HG02852 (cell line): ENCODE results near the gene KRTAP1-1.
"Not testable (repeated sequence)": the region's sequence is repeated elsewhere in the genome, so short reads cannot be mapped to it uniquely, and the experiment has no call there.

ENCODE experiments used
- ATAC-seq: cut with Tn5 transposase; IDR thresholded peaks from one replicate; pipeline ENCODE4 v1.9.1; 2021; ENCODE audit warnings: mild to moderate bottlenecking, moderate library complexity; ENCODE audit not compliant: unreplicated experiment

KRTAP1-1 gene

DNA sequence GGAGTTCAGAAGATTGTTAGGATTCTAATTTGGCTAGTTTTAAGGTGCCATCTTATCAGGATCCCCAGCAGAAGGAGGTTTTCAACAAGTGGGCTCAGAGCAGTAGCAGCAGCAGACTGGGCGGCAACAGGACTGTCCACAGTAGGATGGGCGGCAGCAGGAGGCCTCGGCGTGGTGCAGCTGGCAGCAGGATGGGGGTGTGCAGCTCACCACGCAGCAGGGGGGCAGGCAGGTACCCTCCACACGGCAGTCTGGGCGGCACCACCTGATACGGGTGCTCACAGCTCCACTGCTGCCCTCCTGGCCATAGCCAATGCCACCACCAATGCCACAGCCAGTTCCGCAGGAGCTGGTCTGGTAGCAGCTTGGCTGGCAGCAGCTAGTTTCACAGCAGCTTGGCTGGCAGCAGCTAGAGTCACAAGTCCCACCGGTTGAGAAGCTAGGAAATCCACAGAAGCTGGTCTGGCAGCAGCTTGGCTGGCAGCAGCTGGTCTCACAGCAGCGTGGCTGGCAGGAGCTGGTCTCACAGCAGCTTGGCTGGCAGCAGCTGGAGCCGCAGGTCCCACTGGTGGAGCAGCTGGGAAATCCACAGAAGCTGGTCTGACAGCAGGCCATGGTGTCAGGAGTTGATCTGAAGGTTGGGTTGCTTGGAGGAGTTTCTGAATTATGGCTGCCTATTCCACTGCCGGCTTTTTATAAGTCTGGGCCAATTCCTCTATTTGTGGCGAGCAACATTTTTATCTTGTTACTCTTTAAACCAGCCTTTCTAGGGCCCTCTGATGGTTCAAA, at the start of gene KRTAP1-1:
Gene KRTAP1-1 (minus strand): TSS at position 668 of the 789 bp plus-strand sequence. CDS start 53 bp downstream, at position 615.
- not testable (repeated sequence) for ATAC-seq

GRCh38 chr17:41088760-41089352, 47.6 kb upstream of the KRTAP1-1 start:
- ATAC-seq: not testable (repeated sequence)

GRCh38 chr17:41084100-41084856, 43.0 kb upstream of the KRTAP1-1 start, which contains the start of gene KRTAP4-7:
Gene KRTAP4-7, plus strand, starts transcription at chr17:41084150. Its CDS starts 57 bp downstream, at chr17:41084207.
- ATAC-seq: not testable (repeated sequence)

- ATAC-seq: not testable (repeated sequence)
Observed at GRCh38 chr17:41083427-41083826, 42.2 kb upstream of the KRTAP1-1 start.

DNA sequence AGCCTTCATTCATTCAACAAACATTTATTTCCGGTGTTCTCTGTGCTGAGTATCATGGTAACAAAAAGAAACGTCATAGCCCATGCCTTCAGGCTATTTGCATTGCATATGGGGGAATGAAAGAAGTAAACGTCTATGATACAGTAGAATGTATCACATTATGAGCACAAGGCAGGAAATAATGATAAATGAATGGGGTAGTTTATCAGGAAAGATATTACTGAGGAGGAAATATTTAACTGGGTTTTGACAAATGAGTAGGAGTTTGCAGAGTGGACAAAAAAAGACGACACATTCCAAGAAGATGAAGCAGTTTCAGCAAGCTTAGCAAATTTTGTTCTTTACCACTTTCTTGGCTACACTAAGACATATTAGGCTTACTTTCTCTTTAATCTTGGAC, 41.4 kb upstream of the KRTAP1-1 start:
- no peak for ATAC-seq

GRCh38 chr17:41076788-41077187, 35.5 kb upstream of the KRTAP1-1 start:
- no peak for ATAC-seq

- ATAC-seq: no peak
Observed at GRCh38 chr17:41073676-41074075, 32.4 kb upstream of the KRTAP1-1 start.

- ATAC-seq: no peak
Observed at GRCh38 chr17:41071606-41072360, 30.5 kb upstream of the KRTAP1-1 start.

DNA sequence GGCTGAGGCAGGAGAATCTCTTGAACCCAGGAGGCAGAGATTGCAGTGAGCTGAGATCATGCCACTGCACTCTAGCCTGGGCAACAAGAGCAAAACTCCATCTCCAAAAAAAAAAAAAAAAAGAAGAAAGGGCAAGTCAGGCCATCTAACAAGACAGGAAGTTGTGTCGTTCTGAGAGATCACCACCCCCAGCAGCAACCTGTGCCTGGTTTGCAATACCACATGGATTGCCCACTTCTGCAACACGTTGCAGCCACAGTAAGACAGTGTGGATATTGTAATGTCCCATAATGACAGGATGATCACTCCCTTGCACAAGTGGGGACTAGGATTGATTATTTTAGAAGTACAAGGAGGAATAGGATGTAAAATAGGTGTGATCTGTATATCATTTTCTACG, 27.8 kb upstream of the KRTAP1-1 start:
- no peak for ATAC-seq

DNA sequence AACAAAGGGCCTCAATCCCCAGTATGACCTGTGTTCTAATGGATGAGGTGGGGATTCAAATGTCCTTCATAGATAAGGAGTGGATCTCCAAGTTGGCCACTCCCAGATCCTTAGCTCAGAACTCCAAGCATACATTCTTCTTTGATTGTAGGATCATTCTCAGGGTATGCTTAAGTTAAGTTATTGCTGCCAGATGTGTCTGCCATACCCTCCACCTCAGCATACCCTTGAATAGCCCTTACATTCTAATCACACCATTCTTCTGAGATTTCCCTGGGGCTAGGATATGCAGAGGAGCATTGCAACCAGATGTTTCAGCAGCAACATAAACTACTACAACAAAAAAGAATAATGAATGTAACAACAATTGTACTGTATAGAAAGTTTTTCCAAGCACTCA, 26.0 kb upstream of the KRTAP1-1 start:
- no peak for ATAC-seq

- ATAC-seq: no peak
Observed at GRCh38 chr17:41065829-41066624, 24.8 kb upstream of the KRTAP1-1 start, which contains the start of gene KRTAP2-4. Gene KRTAP2-4, minus strand, starts transcription at chr17:41065879. Its CDS starts 34 bp downstream, at chr17:41065845.

DNA sequence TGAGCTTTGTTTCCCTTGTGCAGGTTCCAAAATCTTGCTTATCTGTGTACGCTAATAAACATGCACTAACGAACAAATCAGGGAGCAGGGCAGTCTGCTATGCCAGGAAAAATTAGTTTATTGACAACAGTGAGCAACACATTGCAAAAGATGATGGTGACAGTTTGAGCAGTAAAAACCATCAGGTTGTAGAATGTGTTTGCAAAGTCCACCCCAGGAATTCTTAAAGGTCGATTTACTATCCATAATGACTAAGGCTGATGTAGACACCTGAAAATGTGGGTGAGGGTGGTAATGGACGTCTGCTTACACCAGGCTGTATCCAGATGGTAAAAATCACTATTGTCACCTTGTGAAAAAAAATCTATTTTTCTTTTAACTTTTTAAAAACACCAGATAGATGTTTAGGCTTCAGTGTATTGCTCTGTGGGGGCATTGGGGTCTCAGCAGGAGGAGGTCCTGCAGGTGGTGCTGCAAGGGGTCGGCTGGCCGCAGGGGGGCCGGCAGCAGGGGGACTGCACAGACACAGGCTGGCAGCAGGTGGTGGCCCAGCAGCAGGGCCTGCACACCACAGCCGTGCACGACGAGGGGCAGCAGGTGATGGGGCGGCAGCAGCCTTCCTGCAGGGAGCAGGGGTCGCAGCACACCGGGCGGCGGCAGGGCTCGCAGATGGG, 23.9 kb upstream of the KRTAP1-1 start:
- ATAC-seq: not testable (repeated sequence)

DNA sequence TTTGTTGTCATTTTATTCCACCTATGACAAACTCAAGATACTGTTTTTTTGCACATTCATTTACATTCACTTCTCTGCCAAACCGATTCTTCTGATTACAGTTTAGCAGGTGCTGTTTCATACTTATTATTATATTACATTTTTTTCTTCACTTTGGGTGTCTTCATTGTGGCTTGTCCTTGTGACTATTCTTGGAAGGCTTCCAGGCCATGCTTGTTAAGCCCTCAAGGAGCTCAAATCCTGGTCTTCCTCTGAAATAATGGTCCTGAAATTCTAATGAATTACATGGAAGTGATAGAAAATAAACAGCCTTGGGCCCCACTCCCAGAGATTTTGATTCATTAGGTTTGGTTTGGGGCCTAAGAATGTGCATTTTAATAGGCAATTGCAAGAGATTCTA, 23.1 kb upstream of the KRTAP1-1 start:
- ATAC-seq: no peak

- ATAC-seq: no peak
Observed at GRCh38 chr17:41063449-41063848, 22.2 kb upstream of the KRTAP1-1 start.

- ATAC-seq: no peak
Observed at GRCh38 chr17:41061964-41062363, 20.7 kb upstream of the KRTAP1-1 start.

DNA sequence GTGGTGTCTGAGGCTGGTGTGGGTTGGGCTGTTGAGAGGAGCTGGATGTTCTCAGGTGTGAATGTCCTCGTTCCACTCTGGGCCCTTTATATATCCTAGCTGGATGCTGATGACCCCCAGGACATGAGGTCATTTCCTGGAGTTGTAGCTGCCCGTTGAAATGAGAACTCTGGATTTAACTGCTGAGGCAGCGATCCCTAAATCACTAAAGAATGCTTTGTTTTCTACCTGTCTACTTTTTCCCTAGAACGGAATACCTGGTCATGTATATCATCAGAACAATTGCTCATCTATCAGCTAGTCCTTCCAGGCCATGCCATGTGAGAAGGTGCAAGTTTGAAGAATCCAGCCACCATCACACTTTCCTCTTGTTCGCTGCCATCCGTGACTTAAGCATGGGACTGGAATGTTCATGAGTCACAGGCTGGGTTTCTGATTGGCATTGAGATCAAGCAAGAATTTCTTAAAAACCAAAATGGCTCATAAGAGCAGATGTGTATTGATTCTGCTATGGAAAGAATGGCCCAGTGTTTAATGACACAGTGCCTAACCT, 18.9 kb upstream of the KRTAP1-1 start, which contains the start of gene KRTAP2-3:
Gene KRTAP2-3 (minus strand): TSS at position 63 of the 553 bp plus-strand sequence. CDS start 64 bp downstream, outside the sequence.
- ATAC-seq: no peak

DNA sequence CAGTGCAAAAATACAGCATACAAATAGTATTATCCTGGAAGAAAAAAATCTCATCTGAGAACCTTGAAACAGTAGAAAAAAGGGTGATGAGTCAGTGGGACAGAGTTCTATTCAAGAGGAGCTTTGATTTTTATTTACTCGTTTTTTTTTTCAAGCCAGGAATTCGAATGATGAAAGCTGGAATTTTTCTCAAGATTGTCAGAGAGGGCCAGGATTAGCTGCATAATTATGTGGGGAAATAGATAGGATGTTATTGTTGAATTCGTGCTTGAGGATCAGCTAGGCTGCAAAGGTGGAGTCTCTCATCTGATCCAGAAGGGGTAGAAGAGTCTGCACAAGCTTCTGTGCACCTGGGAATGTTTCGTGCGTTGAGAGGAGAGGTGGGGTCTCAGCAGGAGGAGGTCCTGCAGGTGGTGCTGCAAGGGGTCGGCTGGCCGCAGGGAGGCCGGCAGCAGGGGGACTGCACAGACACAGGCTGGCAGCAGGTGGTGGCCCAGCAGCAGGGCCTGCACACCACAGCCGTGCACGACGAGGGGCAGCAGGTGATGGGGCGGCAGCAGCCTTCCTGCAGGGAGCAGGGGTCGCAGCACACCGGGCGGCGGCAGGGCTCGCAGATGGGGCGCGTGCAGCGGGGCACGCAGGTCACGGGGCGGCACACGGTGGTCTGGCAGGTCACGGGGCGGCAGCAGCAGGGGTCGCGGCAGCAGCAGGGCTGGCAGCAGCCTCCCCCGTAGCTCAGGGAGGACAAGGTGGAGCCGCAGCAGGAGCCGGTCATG, 18.2 kb upstream of the KRTAP1-1 start:
- ATAC-seq: not testable (repeated sequence)

GRCh38 chr17:41058741-41059140, 17.5 kb upstream of the KRTAP1-1 start:
- no peak for ATAC-seq
